HG03460 (cell line): ENCODE results near the gene ZBED4.

Experiments used
- ATAC-seq: cut with Tn5 transposase; IDR thresholded peaks from one replicate; pipeline ENCODE4 v1.9.1; 2021; ENCODE audit not compliant: unreplicated experiment

Gene ZBED4

GRCh38 chr22:49917974-49918910 lies 64.6 kb downstream of the ZBED4 start, which contains the start of the genes ALG12 and CRELD2:
Gene ALG12, minus strand, starts transcription at chr22:49918438. Its CDS starts 4,673 bp downstream, at chr22:49913765.
Gene CRELD2, plus strand, starts transcription at chr22:49918634. Its CDS starts 136 bp downstream, at chr22:49918770.
- ATAC-seq, result peak; percentile 82

- no peak for ATAC-seq
Measured at GRCh38 chr22:49918911-49919881, 65.6 kb downstream of the ZBED4 start.

- ATAC-seq, result no peak
Measured at GRCh38 chr22:49920859-49921258, 67.2 kb downstream of the ZBED4 start.

GRCh38 chr22:49921508-49922278 lies 68.0 kb downstream of the ZBED4 start:
- no peak for ATAC-seq

- no peak for ATAC-seq
Measured at GRCh38 chr22:49922484-49922883, 68.8 kb downstream of the ZBED4 start.

- ATAC-seq, result no peak
Measured at GRCh38 chr22:49922926-49923325, 69.3 kb downstream of the ZBED4 start.

GRCh38 chr22:49923445-49923844 lies 69.8 kb downstream of the ZBED4 start:
- no peak for ATAC-seq

- no peak for ATAC-seq
Measured at GRCh38 chr22:49924113-49924833, 70.6 kb downstream of the ZBED4 start.

GRCh38 chr22:49925525-49926128 lies 72.0 kb downstream of the ZBED4 start:
- ATAC-seq, result peak; percentile 58

- no peak for ATAC-seq
Measured at GRCh38 chr22:49926916-49927315, 73.3 kb downstream of the ZBED4 start.

- ATAC-seq, result no peak
Measured at GRCh38 chr22:49927483-49928184, 74.0 kb downstream of the ZBED4 start.

GRCh38 chr22:49928185-49928495 lies 74.5 kb downstream of the ZBED4 start:
- ATAC-seq, result no peak

GRCh38 chr22:49928555-49929210 lies 75.0 kb downstream of the ZBED4 start:
- ATAC-seq, result no peak

- ATAC-seq, result no peak
Measured at GRCh38 chr22:49929211-49929979, 75.8 kb downstream of the ZBED4 start.

- no peak for ATAC-seq
Measured at GRCh38 chr22:49929994-49930575, 76.4 kb downstream of the ZBED4 start.

- ATAC-seq, result no peak
Measured at GRCh38 chr22:49930596-49931412, 77.2 kb downstream of the ZBED4 start.
